HepG2 (cell line): ENCODE measurements around the gene DNMT3B. TPM values are rescaled to one million over a fixed set of nuclear protein-coding genes. Genes with fewer than 3 reads are reported as not detected.

ENCODE experiments used
- ATF1 ChIP-seq: IDR thresholded peaks from 2 replicates; pipeline ENCODE4 v1.6.1; 2016; ENCODE audit warnings: mild to moderate bottlenecking, control low read depth
- HDAC2 ChIP-seq: sonication (generic); formaldehyde crosslinking; IDR thresholded peaks from 2 replicates; pipeline ENCODE4 v1.4.0; 2020; ENCODE audit warnings: missing genetic modification reagents
- HNF1B ChIP-seq: sonication (generic); formaldehyde crosslinking; IDR thresholded peaks from 2 replicates; pipeline ENCODE4 v1.5.1; 2020; ENCODE audit warnings: mild to moderate bottlenecking, moderate library complexity, missing genetic modification reagents
- HOXA9 ChIP-seq: sonication (generic); formaldehyde crosslinking; IDR thresholded peaks from 2 replicates; pipeline ENCODE4 v1.8.1; 2022; ENCODE audit warnings: missing genetic modification reagents, mild to moderate bottlenecking, moderate library complexity, borderline replicate concordance
- NCOA1 ChIP-seq: sonication (generic); formaldehyde crosslinking; IDR thresholded peaks from 2 replicates; pipeline ENCODE4 v1.9.0; 2021; ENCODE audit warnings: missing genetic modification reagents
- PRDM10 ChIP-seq: sonication (generic); formaldehyde crosslinking; IDR thresholded peaks from 2 replicates; pipeline ENCODE4 v1.4.0; 2020; ENCODE audit warnings: low read depth, missing genetic modification reagents
- RBM39 ChIP-seq: fragments of 200-400 bp; formaldehyde crosslinking; IDR thresholded peaks from one replicate; pipeline ENCODE4 v1.6.1; 2018; ENCODE audit warnings: antibody characterized with exemption, mild to moderate bottlenecking, low read depth, low read length; ENCODE audit not compliant: poor library complexity, severe bottlenecking
- RCOR2 ChIP-seq: IDR thresholded peaks from 2 replicates; pipeline ENCODE4 v1.6.1; 2016; ENCODE audit warnings: missing biosample characterization, missing genetic modification reagents
- SAP130 ChIP-seq: IDR thresholded peaks from 2 replicates; pipeline ENCODE4 v1.6.1; 2016; ENCODE audit warnings: low read depth
- ZNF772 ChIP-seq: sonication (generic); formaldehyde crosslinking; IDR thresholded peaks from 2 replicates; pipeline ENCODE4 v1.5.0; 2020; ENCODE audit warnings: mild to moderate bottlenecking, missing genetic modification reagents
- polyA plus RNA-seq, 8 experiments: library from polyadenylated mRNA; depleted of rRNA in 3 of 8; stranded (reverse) in 7 of 8; unstranded in 1 of 8; fragments of >200 nt; fragmentation: Illumina TruSeq in 4 of 8; extraction: Trizol in 4 of 8; gene quantifications; 2 replicates each; pipeline versions ENCODE4 v1.2.1 to v1.2.3, GENCODE V29; 2011 to 2016; ENCODE audit warnings: low read depth in 4 of 8, missing spikeins in 1 of 8, mixed read lengths in 1 of 8; ENCODE audit not compliant: insufficient read depth in 1 of 8
- total RNA-seq, 5 experiments: library from RNA; depleted of rRNA; stranded (reverse); fragments of >200 nt; fragmentation: Illumina TruSeq; extraction: Trizol; gene quantifications; 2 replicates each; pipeline ENCODE4 v1.2.3, GENCODE V29; 2016; ENCODE audit warnings: low read depth in 1 of 5

DNMT3B gene
- total and polyA plus RNA-seq, 2 of the 13 experiments (the other 11 are each of a cell fraction or from before 2014, with no cell fraction given), result 3.8 to 13.9 TPM

- TF ChIP-seq RCOR2 (CRISPR knock-in tag), result no peak
- TF ChIP-seq ZNF772 (CRISPR knock-in tag), result 0 out of 2 replicates have a peak, but pooled peaks have one; percentile 8
- 0 out of 2 replicates have a peak, but pooled peaks have one; percentile 41 for TF ChIP-seq HNF1B (CRISPR knock-in tag)
- no peak for TF ChIP-seq RBM39
- TF ChIP-seq SAP130, result 0 out of 2 replicates have a peak, but pooled peaks have one; percentile 13
- no peak for TF ChIP-seq ATF1
- no peak for TF ChIP-seq NCOA1
- no peak for TF ChIP-seq PRDM10
- no peak for TF ChIP-seq HDAC2 (CRISPR knock-in tag)
- TF ChIP-seq HOXA9 (CRISPR knock-in tag), result 0 out of 2 replicates have a peak, but pooled peaks have one; percentile 17
Observed at GRCh38 chr20:32742322-32743236, 19.6 kb upstream of the DNMT3B start (continued).
